Progenitor cell of endocrine pancreas (in vitro differentiated cells): ENCODE results near the gene PRF1. TPM values are rescaled to one million over a fixed set of nuclear protein-coding genes. Genes with fewer than 3 reads are reported as not detected.

ENCODE experiments used
- DNase-seq: peaks from one replicate; pipeline ENCODE4 v3.0.0; 2021; ENCODE audit warnings: low spot score; ENCODE audit not compliant: unreplicated experiment
- H3K27ac Mint-ChIP-seq: 2 replicates; pipeline ENCODE4 v1.8.0; 2021; ENCODE audit warnings: mild to moderate bottlenecking, moderate library complexity, mixed read lengths
- H3K27me3 Mint-ChIP-seq: 2 replicates; pipeline ENCODE4 v1.8.0; 2021; ENCODE audit warnings: mixed read lengths
- H3K36me3 Mint-ChIP-seq: 2 replicates; pipeline ENCODE4 v1.8.0; 2022; ENCODE audit warnings: mixed read lengths; ENCODE audit not compliant: insufficient read depth
- H3K4me1 Mint-ChIP-seq: 2 replicates; pipeline ENCODE4 v1.8.0; 2021; ENCODE audit warnings: low read depth, mixed read lengths
- H3K4me3 Mint-ChIP-seq: 2 replicates; pipeline ENCODE4 v1.8.0; 2021; ENCODE audit warnings: low read depth, mild to moderate bottlenecking, moderate library complexity, mixed read lengths
- H3K9me3 Mint-ChIP-seq: 2 replicates; pipeline ENCODE4 v1.8.0; 2021; ENCODE audit warnings: low read depth, mixed read lengths
- total RNA-seq: library from RNA; stranded (reverse); gene quantifications from 2 replicates; pipeline ENCODE4 v1.2.1, GENCODE V29; 2021
- TF ChIP-seq, protein P1 (sequence below): fragments of 200-600 bp; sonication (generic); IDR thresholded peaks from one replicate; pipeline ENCODE4 v1.5.0; 2021; ENCODE audit warnings: antibody characterized with exemption, mild to moderate bottlenecking; ENCODE audit not compliant: unreplicated experiment

The PRF1 gene
- total RNA-seq, 1 donor from 2014 or later, result not detected

DNA sequence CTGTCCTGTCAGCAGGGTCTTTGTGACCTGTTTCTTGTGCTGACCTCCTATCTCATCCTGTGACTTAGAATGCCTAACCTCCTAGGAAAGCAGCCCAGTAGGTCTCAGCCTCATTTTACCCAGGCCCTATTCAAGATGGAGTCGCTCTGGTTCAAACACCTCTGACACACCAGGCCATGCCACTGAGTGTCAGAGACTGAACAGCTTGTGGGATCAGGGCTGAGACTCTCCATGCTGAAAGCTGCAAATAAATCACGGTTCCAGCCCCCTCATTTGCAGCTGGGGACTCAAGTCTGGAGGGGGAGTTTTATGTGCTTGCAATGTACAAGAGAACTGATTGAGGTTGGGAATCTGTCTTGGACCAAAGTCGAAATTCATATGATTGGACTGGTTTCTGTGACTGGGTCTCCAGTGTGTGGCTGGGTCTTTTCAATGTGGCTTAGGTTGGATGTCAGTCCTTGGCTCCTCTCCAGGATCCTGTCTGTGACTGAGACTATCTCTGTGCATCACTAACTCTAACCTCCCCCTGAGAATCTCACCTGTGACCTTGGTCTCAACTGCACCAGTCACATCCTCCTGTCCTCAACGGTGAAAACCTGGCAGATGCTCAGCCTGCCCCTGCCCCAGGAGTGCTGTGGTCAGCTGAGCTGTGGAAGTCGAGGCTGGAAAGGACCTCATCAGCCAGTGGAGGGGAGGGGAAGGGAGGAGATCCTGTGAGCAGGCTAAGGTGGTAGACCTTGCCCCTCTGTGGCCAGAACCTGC is 11.7 kb downstream of the PRF1 start:
- TF ChIP-seq, protein P1, sequence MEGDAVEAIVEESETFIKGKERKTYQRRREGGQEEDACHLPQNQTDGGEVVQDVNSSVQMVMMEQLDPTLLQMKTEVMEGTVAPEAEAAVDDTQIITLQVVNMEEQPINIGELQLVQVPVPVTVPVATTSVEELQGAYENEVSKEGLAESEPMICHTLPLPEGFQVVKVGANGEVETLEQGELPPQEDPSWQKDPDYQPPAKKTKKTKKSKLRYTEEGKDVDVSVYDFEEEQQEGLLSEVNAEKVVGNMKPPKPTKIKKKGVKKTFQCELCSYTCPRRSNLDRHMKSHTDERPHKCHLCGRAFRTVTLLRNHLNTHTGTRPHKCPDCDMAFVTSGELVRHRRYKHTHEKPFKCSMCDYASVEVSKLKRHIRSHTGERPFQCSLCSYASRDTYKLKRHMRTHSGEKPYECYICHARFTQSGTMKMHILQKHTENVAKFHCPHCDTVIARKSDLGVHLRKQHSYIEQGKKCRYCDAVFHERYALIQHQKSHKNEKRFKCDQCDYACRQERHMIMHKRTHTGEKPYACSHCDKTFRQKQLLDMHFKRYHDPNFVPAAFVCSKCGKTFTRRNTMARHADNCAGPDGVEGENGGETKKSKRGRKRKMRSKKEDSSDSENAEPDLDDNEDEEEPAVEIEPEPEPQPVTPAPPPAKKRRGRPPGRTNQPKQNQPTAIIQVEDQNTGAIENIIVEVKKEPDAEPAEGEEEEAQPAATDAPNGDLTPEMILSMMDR, result no peak
- Mint-ChIP-seq H3K9me3 (no peaks in the 10 kb centered on the region), H3K4me1 (peaks cover 14% of the 10 kb centered on the region), H3K27me3 (peaks cover 18% of the 10 kb centered on the region), H3K4me3 (no peak overlapping the region), H3K27ac (no peak overlapping the region), H3K36me3 (no peaks in the 10 kb centered on the region)
- DNase-seq, result no peak

- Mint-ChIP-seq H3K36me3 (no peaks in the 10 kb centered on the region), H3K4me1 (peaks cover 9% of the 10 kb centered on the region), H3K4me3 (no peak overlapping the region), H3K27me3 (peaks cover 18% of the 10 kb centered on the region), H3K27ac (no peak overlapping the region), H3K9me3 (no peaks in the 10 kb centered on the region)
- TF ChIP-seq, protein P1, result no peak
- DNase-seq, result no peak
These were observed 12.5 kb downstream of the PRF1 start for GRCh38 chr10:70589762-70590654.

DNA sequence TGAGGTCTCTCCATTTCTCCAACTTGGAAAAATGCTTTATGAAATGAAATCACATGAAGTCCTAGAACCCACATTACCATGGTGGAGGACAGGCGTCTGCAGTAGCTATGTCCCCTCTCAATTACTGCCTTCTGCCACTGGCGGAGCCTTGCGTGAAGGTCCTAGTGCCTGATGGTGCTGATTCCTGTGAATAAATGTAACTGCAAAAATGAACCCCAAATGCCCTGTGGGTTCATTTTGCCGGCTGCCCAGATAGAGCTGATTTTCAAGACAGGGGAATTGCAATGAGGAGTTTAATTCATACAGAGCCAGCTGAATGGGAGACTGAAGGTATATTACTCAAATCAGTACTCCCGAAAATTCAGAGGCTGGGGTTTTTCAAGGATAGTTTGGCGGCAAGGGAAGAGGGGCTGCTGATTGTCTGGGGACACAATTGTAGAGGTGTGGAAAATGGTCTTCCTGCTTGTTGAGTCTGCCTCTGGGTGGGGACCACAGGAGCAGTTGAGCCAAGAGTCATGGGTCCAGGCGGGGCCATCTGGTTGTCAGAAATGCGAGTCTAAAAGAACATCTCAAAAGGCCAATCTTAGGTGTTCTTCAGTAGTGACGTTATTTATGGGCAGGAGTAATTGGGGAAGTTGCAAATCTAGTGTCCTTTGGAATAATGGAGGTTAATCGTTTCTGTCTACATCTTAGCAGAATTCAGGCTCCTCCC is 13.5 kb downstream of the PRF1 start:
- TF ChIP-seq, protein P1, result no peak
- Mint-ChIP-seq H3K36me3 (no peaks in the 10 kb centered on the region), H3K27me3 (peaks cover 18% of the 10 kb centered on the region), H3K9me3 (no peaks in the 10 kb centered on the region), H3K27ac (no peak overlapping the region), H3K4me3 (no peak overlapping the region), H3K4me1 (peaks cover 6% of the 10 kb centered on the region)
- no peak for DNase-seq

- Mint-ChIP-seq H3K27ac (no peak overlapping the region), H3K36me3 (no peaks in the 10 kb centered on the region), H3K4me3 (no peak overlapping the region), H3K4me1 (peaks cover 9% of the 10 kb centered on the region), H3K9me3 (no peaks in the 10 kb centered on the region), H3K27me3 (peaks cover 18% of the 10 kb centered on the region)
- DNase-seq, result no peak
- TF ChIP-seq, protein P1, result no peak
These were observed 14.3 kb downstream of the PRF1 start for GRCh38 chr10:70588255-70588654.
